ENCODE data around the gene PNMA8B.

DNA sequence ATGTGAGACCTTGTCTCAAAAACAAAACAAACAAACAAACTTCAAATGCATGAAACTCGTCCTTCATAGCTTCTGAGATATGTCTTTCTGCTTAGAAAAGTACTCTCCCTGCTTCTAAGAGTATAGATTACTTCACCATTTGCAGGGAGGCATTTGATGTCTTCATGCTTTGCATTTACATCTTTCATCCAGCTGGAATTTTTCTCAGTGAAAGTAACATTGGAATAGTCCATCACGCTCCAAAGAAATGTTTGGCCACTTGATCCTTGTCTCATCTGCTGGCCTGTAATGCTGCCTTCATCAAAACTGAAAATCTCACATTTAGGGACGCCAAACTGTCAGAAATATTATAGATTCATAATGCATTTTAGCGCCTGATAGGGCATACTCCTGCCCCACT, 43.5 kb downstream of the PNMA8B start:
- TF ChIP-seq EZH2 (IDR thresholded peaks at IDR 0.05; ENCODE audit: borderline replicate concordance) (no peak), CTCF (IDR thresholded peaks at IDR 0.05; ENCODE audit: poor library complexity) (no peak)
